Measurements from ENCODE around the gene PARD3B.

Gene PARD3B

DNA sequence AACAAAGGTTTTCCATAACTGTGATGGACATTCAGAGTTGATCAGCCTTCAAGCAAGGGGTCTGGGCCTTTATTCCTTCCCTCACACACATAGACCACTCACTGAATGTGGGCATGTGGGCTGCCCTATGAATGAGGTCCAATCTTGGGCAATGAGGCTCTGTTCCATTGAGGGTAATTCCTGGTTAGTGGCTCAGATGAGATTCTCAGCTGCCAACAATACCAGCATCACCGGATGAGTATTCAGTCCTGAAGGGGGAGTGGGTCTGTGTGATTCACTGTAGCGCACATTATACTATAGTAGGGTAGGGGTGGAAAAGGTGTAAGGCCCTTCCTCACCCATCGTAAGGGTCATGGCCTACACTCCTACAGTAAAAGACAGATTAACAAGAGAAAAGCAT lies 9.9 kb upstream of the PARD3B start:
- Histone ChIP-seq H3K9me2 (replicated peaks; ENCODE audit: control insufficient read depth, low read length) (no peaks in the 10 kb centered on the region), H4K20me1 (ENCODE audit: control insufficient read depth, insufficient read depth, low read depth, low read length) (no peaks in the 10 kb centered on the region), H3K4me3 (ENCODE audit: low read length) (no peak overlapping the region), H3K27me3 (ENCODE audit: control insufficient read depth, low read length) (no peaks in the 10 kb centered on the region), H3F3A (ENCODE audit: control insufficient read depth, insufficient read depth) (no peaks in the 10 kb centered on the region), H3K79me2 (ENCODE audit: control insufficient read depth, low read length) (no peaks in the 10 kb centered on the region), H3K36me3 (ENCODE audit: control insufficient read depth, low read length) (no peaks in the 10 kb centered on the region), H3K4me1 (ENCODE audit: control insufficient read depth, low read length) (no peaks in the 10 kb centered on the region), H3K9me3 (ENCODE audit: control insufficient read depth, insufficient read depth, low read length) (no peaks in the 10 kb centered on the region), H3K4me2 (ENCODE audit: low read length) (no peak overlapping the region), H3K27ac (ENCODE audit: low read depth, low read length) (no peak overlapping the region)
- TF ChIP-seq, protein P1, sequence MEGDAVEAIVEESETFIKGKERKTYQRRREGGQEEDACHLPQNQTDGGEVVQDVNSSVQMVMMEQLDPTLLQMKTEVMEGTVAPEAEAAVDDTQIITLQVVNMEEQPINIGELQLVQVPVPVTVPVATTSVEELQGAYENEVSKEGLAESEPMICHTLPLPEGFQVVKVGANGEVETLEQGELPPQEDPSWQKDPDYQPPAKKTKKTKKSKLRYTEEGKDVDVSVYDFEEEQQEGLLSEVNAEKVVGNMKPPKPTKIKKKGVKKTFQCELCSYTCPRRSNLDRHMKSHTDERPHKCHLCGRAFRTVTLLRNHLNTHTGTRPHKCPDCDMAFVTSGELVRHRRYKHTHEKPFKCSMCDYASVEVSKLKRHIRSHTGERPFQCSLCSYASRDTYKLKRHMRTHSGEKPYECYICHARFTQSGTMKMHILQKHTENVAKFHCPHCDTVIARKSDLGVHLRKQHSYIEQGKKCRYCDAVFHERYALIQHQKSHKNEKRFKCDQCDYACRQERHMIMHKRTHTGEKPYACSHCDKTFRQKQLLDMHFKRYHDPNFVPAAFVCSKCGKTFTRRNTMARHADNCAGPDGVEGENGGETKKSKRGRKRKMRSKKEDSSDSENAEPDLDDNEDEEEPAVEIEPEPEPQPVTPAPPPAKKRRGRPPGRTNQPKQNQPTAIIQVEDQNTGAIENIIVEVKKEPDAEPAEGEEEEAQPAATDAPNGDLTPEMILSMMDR (IDR thresholded peaks at IDR 0.05; ENCODE audit: low read depth, low read length, poor library complexity, severe bottlenecking) = no peak
- no peak for TF ChIP-seq EZH2phosphoT487 (IDR thresholded peaks at IDR 0.05; ENCODE audit: borderline replicate concordance, low read length)

DNA sequence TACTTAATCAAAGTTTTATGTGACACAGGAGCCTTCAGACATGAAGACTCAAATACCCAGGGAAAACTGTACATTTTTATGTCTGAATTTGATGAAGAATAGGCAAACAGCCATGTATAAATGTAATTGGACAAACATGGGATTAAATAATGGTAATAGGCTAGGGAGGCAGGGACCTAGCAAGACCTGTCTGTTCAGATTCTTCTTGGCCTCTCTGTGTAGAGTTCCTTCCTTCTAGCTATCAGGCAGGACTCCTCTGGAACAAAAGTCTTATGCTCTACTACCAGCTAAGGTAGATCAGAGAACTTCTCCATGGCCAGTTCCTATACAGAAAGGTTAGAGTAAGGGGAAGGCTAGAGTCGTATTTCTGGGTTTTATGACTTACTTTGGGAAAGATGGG lies 9.5 kb upstream of the PARD3B start:
- H3K4me1 ChIP-seq (ENCODE audit: control insufficient read depth, low read length) = no peaks in the 10 kb centered on the region
- no peaks in the 10 kb centered on the region for H3F3A ChIP-seq (ENCODE audit: control insufficient read depth, insufficient read depth)
- no peaks in the 10 kb centered on the region for H3K9me2 ChIP-seq (replicated peaks; ENCODE audit: control insufficient read depth, low read length)
- H3K79me2 ChIP-seq (ENCODE audit: control insufficient read depth, low read length) = no peaks in the 10 kb centered on the region
- H3K4me2 ChIP-seq (ENCODE audit: low read length) = no peak overlapping the region
- H4K20me1 ChIP-seq (ENCODE audit: control insufficient read depth, insufficient read depth, low read depth, low read length) = no peaks in the 10 kb centered on the region
- H3K4me3 ChIP-seq (ENCODE audit: low read length) = no peak overlapping the region
- H3K27ac ChIP-seq (ENCODE audit: low read depth, low read length) = no peak overlapping the region
- no peaks in the 10 kb centered on the region for H3K9me3 ChIP-seq (ENCODE audit: control insufficient read depth, insufficient read depth, low read length)
- H3K27me3 ChIP-seq (ENCODE audit: control insufficient read depth, low read length) = no peaks in the 10 kb centered on the region
- TF ChIP-seq EZH2phosphoT487 (IDR thresholded peaks at IDR 0.05; ENCODE audit: borderline replicate concordance, low read length) = no peak
- TF ChIP-seq, protein P1 (IDR thresholded peaks at IDR 0.05; ENCODE audit: low read depth, low read length, poor library complexity, severe bottlenecking) = no peak
- no peaks in the 10 kb centered on the region for H3K36me3 ChIP-seq (ENCODE audit: control insufficient read depth, low read length)

DNA sequence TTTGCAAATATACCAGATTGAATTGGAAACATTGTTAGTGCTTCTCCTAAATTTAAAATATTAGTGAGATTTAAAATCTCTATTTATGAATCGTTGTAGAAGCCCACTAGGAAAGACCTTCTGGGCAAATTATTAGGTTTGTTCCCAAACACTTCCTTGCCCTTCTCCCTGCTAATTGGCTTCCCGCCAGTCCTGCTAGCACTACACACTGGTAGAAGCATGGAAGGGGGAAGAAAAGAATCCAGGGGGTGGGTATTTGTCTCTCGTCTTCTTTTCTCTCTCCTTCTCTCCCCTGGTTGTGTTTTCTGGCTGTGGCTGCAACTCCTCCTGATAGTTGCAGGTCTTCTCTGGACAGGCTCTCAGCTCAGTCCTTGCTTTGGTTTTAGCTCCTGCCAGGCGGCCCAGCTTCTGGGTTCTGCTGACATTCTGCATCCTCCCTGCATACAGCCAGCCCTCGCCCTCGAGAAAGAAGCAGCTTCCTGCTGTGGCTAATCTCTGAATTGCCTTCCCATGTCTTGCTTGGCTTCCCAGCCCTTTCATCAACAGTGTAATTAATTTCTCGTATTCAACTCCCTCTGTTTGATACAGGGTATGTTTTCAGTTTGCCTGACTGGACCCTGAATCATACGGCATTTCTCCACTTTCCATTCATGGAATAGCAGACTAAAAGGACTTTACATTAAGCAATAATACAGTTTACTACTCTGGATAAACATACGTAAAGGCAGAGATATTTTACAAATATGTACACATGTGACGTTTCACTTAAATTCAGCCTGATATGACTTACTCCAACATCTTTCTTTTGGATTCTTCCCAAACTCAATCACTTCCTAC lies 6.9 kb upstream of the PARD3B start:
- H4K20me1 ChIP-seq (ENCODE audit: control insufficient read depth, insufficient read depth, low read depth, low read length) = no peaks in the 10 kb centered on the region
- H3K4me1 ChIP-seq (ENCODE audit: control insufficient read depth, low read length) = no peaks in the 10 kb centered on the region
- no peak overlapping the region for H3K4me3 ChIP-seq (ENCODE audit: low read length)
- H3K27me3 ChIP-seq (ENCODE audit: control insufficient read depth, low read length) = no peaks in the 10 kb centered on the region
- H3K4me2 ChIP-seq (ENCODE audit: low read length) = no peak overlapping the region
- H3K36me3 ChIP-seq (ENCODE audit: control insufficient read depth, low read length) = no peaks in the 10 kb centered on the region
- no peaks in the 10 kb centered on the region for H3K79me2 ChIP-seq (ENCODE audit: control insufficient read depth, low read length)
- H3K27ac ChIP-seq (ENCODE audit: low read depth, low read length) = no peak overlapping the region
- H3K9me3 ChIP-seq (ENCODE audit: control insufficient read depth, insufficient read depth, low read length) = no peaks in the 10 kb centered on the region
- TF ChIP-seq EZH2phosphoT487 (IDR thresholded peaks at IDR 0.05; ENCODE audit: borderline replicate concordance, low read length) = no peak
- TF ChIP-seq, protein P1 (IDR thresholded peaks at IDR 0.05; ENCODE audit: low read depth, low read length, poor library complexity, severe bottlenecking) = no peak
- H3F3A ChIP-seq (ENCODE audit: control insufficient read depth, insufficient read depth) = no peaks in the 10 kb centered on the region
- H3K9me2 ChIP-seq (replicated peaks; ENCODE audit: control insufficient read depth, low read length) = no peaks in the 10 kb centered on the region
